ENCODE data around the gene GLT6D1. TPM values are rescaled to one million over a fixed set of nuclear protein-coding genes. Genes with fewer than 3 reads are reported as not detected.
A peak's percentile ranks its signal among the peaks of the same experiment; 100 is the strongest.

GLT6D1 gene
- total and polyA plus RNA-seq, 2 of the 13 experiments (the other 11 are each of a cell fraction or from before 2014, with no cell fraction given), result not detected

DNA sequence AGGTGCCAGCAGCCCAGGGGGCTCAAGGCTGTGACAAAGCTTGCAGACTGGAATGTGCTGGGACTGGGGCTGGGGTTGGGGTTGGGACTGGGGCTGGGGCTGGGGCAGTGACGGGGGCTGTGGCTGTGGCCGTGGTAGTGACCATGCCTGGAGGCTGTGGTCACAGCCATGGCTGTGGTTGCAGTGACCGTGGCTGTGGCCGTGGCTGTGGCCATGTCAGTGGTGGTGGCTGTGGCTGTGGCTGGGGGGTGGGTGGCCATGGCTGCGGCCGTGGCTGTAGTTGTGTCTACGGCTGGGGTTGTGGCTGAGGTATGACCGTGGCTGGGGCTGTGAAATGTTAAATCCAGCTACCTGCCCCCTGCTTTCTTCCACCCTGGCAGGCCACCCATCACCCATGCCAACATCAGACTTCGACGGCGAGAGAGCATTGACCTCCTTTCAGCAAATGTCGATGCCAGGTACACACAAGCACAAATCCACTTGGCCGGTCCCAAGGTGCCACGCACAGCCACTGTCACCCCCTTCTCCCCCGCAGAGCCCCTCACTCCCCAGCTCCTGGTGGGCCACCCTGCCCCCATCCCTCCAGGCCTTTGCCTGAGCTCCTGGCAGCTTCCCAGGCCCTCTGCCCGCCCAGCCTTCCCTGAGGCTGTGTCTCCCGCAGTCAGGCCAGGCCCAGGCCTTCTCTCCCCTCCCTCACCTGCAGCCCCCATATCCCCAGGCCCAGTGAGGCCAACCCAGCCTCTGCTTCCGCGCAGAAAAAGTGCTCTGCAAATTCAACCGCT is 39.1 kb upstream of the GLT6D1 start:
- CTCF ChIA-PET (ENCODE audit: low intra/inter-chr PET ratio, low total read pairs), result no interaction called here
- Histone ChIP-seq H3K4me2 (ENCODE audit: low read depth, low read length) (no peak overlapping the region), H3K9me3 (ENCODE audit: low read length) (no peaks in the 10 kb centered on the region), H3K4me1 (ENCODE audit: insufficient read depth, low read length) (no peaks in the 10 kb centered on the region), H3K4me3 (replicated peaks in 1 of 3; ENCODE audit: insufficient read depth in 1 of 3, low read depth in 2 of 3, low read length in 3 of 3) (no peak overlapping the region), H3K27ac (ENCODE audit: extremely low read length, insufficient read depth, low read length) (no peak overlapping the region), H4K20me1 (ENCODE audit: insufficient read depth, low read length) (no peaks in the 10 kb centered on the region), H3K27me3 (ENCODE audit: control insufficient read depth in 1 of 2, insufficient read depth in 2 of 2, low read length in 2 of 2) (peaks cover 4 to 51% of the 10 kb centered on the region in 2 experiments), H2AFZ (ENCODE audit: low read length) (no peak overlapping the region), H3K36me3 (replicated peaks in 1 of 2; ENCODE audit: control insufficient read depth in 1 of 2, insufficient read depth in 2 of 2, low read length in 2 of 2) (no peaks in the 10 kb centered on the region), H3K9ac (ENCODE audit: insufficient read depth, low read depth, low read length) (no peak overlapping the region), H3K79me2 (ENCODE audit: insufficient read depth, low read length) (no peaks in the 10 kb centered on the region)
- intact Hi-C loops (cut with micrococcal nuclease; ENCODE audit: unreplicated experiment) (no loop called here), in situ Hi-C loops (cut with HindIII; ENCODE audit: extremely low pct_ligation_motif_present, low pct_unique_long_range_greater_than_20kb) (no loop called here)
- no TSS peak for BruUV-seq (replicated peaks)
- FAIRE-seq (no peak), ATAC-seq (no peak), DNase-seq (ENCODE audit: low spot score) (no peak)
- 38% methylated on average over 9 of the region's 20 CpGs for WGBS (ENCODE audit: low lambda C conversion rate)
- no peak for TF ChIP-seq ZNF484 (CRISPR knock-in tag; IDR thresholded peaks at IDR 0.05; ENCODE audit: borderline replicate concordance, low read depth)
- POLR2A ChIA-PET, result no interaction called here

- FAIRE-seq, result no peak
- in situ Hi-C loops (cut with HindIII; ENCODE audit: extremely low pct_ligation_motif_present, low pct_unique_long_range_greater_than_20kb), result no loop called here
- Histone ChIP-seq H3K4me3 (replicated peaks in 1 of 3; ENCODE audit: insufficient read depth in 1 of 3, low read depth in 2 of 3, low read length in 3 of 3) (no peak overlapping the region), H3K36me3 (replicated peaks in 1 of 2; ENCODE audit: control insufficient read depth in 1 of 2, insufficient read depth in 2 of 2, low read length in 2 of 2) (no peaks in the 10 kb centered on the region), H3K4me2 (ENCODE audit: low read depth, low read length) (no peak overlapping the region), H3K9me3 (ENCODE audit: low read length) (no peaks in the 10 kb centered on the region), H3K4me1 (ENCODE audit: insufficient read depth, low read length) (no peaks in the 10 kb centered on the region), H3K27me3 (ENCODE audit: control insufficient read depth in 1 of 2, insufficient read depth in 2 of 2, low read length in 2 of 2) (peaks cover 4 to 52% of the 10 kb centered on the region in 2 experiments), H4K20me1 (ENCODE audit: insufficient read depth, low read length) (0 out of 2 replicates have a peak, but pooled peaks cover 2% of the 10 kb centered on the region), H2AFZ (ENCODE audit: low read length) (no peak overlapping the region), H3K79me2 (ENCODE audit: insufficient read depth, low read length) (no peaks in the 10 kb centered on the region), H3K27ac (ENCODE audit: extremely low read length, insufficient read depth, low read length) (no peak overlapping the region), H3K9ac (ENCODE audit: insufficient read depth, low read depth, low read length) (no peak overlapping the region)
- CTCF ChIA-PET (ENCODE audit: low intra/inter-chr PET ratio, low total read pairs), result no interaction called here
- intact Hi-C loops (cut with micrococcal nuclease; ENCODE audit: unreplicated experiment), result no loop called here
- POLR2A ChIA-PET, result no interaction called here
- WGBS (ENCODE audit: low lambda C conversion rate), result 33% methylated on average over 1 of the region's 22 CpGs
- no peak for DNase-seq (ENCODE audit: low spot score)
- no TSS peak for BruUV-seq (replicated peaks)
- TF ChIP-seq ATF7 (IDR thresholded peaks at IDR 0.05), result peak; percentile 88
- TF ChIP-seq ATF7 (CRISPR knock-in tag; IDR thresholded peaks at IDR 0.05), result no peak
- no peak for TF ChIP-seq SIX1 (CRISPR knock-in tag; IDR thresholded peaks at IDR 0.05; ENCODE audit: borderline replicate concordance)
- no peak for TF ChIP-seq NFRKB (IDR thresholded peaks at IDR 0.05)
- TF ChIP-seq HNRNPL (IDR thresholded peaks at IDR 0.05; ENCODE audit: low read depth, low read length), result no peak
- TF ChIP-seq ERF (CRISPR knock-in tag; IDR thresholded peaks at IDR 0.05), result no peak
- TF ChIP-seq GLI4 (CRISPR knock-in tag; IDR thresholded peaks at IDR 0.05; ENCODE audit: borderline replicate concordance), result no peak
- TF ChIP-seq MTF1 (CRISPR knock-in tag; IDR thresholded peaks at IDR 0.05), result no peak
- TF ChIP-seq RBAK (CRISPR knock-in tag; IDR thresholded peaks at IDR 0.05), result no peak
- TF ChIP-seq ZFYVE20 (CRISPR knock-in tag; IDR thresholded peaks at IDR 0.05; ENCODE audit: borderline replicate concordance, low read depth), result no peak
- peak; percentile 97 for TF ChIP-seq CREB1 (IDR thresholded peaks at IDR 0.05)
- TF ChIP-seq CREB1 (CRISPR knock-in tag; IDR thresholded peaks at IDR 0.05), result no peak
- TF ChIP-seq NR3C1 (CRISPR knock-in tag; IDR thresholded peaks at IDR 0.05), result no peak
- TF ChIP-seq, protein P1, sequence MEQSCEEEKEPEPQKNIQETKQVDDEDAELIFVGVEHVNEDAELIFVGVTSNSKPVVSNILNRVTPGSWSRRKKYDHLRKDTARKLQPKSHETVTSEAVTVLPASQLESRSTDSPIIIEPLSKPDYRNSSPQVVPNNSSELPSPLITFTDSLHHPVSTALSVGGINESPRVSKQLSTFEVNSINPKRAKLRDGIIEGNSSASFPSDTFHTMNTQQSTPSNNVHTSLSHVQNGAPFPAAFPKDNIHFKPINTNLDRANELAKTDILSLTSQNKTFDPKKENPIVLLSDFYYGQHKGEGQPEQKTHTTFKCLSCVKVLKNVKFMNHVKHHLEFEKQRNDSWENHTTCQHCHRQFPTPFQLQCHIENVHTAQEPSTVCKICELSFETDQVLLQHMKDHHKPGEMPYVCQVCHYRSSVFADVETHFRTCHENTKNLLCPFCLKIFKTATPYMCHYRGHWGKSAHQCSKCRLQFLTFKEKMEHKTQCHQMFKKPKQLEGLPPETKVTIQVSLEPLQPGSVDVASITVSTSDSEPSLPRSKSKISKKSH (CRISPR knock-in tag; IDR thresholded peaks at IDR 0.05; ENCODE audit: borderline replicate concordance), result no peak
- TF ChIP-seq MXI1 (IDR thresholded peaks at IDR 0.05; ENCODE audit: borderline replicate concordance, low read depth, low read length), result no peak
- ATAC-seq, result no peak
Observed at GRCh38 chr9:135677641-135678168, 38.4 kb upstream of the GLT6D1 start.
